Measurements from ENCODE around the gene MACROD1. TPM values are rescaled to one million over a fixed set of nuclear protein-coding genes. Genes with fewer than 3 reads are reported as not detected.

The MACROD1 gene
- total and polyA plus RNA-seq, 7 donors: 14.2 to 33.9 (median 23.3) TPM

- intact Hi-C loops (cut with DNase I): no loop called here
- Histone ChIP-seq H3K9me3 (no peaks in the 10 kb centered on the region), H3K27me3 (no peaks in the 10 kb centered on the region), H3K36me3 (no peaks in the 10 kb centered on the region), H3K4me1 (peaks cover 0 to under 1% (median under 1%) of the 10 kb centered on the region in 4 donors), H3K4me3 (no peak overlapping the region), H3K27ac (no peak overlapping the region)
- TF ChIP-seq POLR2AphosphoS5 (IDR thresholded peaks at IDR 0.05): no peak
- TF ChIP-seq EP300 (IDR thresholded peaks at IDR 0.05): no peak
- TF ChIP-seq CTCF (IDR thresholded peaks at IDR 0.05): no peak
- TF ChIP-seq POLR2A (IDR thresholded peaks at IDR 0.05): no peak
- 93 to 96% methylated on average over 16 of the region's 16 CpGs for WGBS, 2 donors
- DNase-seq: no peak
Measured at GRCh38 chr11:64013141-64013896, 152.6 kb downstream of the MACROD1 start.

GRCh38 chr11:64011371-64011770 is 154.5 kb downstream of the MACROD1 start:
- intact Hi-C loops (cut with DNase I): no loop called here
- WGBS, 2 donors: 46 to 81% methylated on average over 8 of the region's 8 CpGs
- no peaks in the 10 kb centered on the region for H3K27me3 ChIP-seq
- H3K36me3 ChIP-seq: no peaks in the 10 kb centered on the region
- TF ChIP-seq EP300 (IDR thresholded peaks at IDR 0.05) (no peak), POLR2A (IDR thresholded peaks at IDR 0.05) (no peak), CTCF (IDR thresholded peaks at IDR 0.05) (no peak), POLR2AphosphoS5 (IDR thresholded peaks at IDR 0.05) (no peak)
- DNase-seq: no peak
- no peak overlapping the region for H3K4me3 ChIP-seq
- H3K9me3 ChIP-seq: no peaks in the 10 kb centered on the region
- H3K27ac ChIP-seq: no peak overlapping the region
- peaks cover 0 to 17% (median 17%) of the 10 kb centered on the region in 4 donors for H3K4me1 ChIP-seq

- WGBS, 2 donors: 96 to 98% methylated on average over 2 of the region's 2 CpGs
- no peak overlapping the region for H3K4me3 ChIP-seq
- H3K9me3 ChIP-seq: no peaks in the 10 kb centered on the region
- no peaks in the 10 kb centered on the region for H3K36me3 ChIP-seq
- no peak for DNase-seq
- no peaks in the 10 kb centered on the region for H3K27me3 ChIP-seq
- TF ChIP-seq EP300 (IDR thresholded peaks at IDR 0.05): no peak
- no peak for TF ChIP-seq CTCF (IDR thresholded peaks at IDR 0.05)
- TF ChIP-seq POLR2AphosphoS5 (IDR thresholded peaks at IDR 0.05): no peak
- intact Hi-C loops (cut with DNase I): no loop called here
- peaks cover 0 to 17% (median 17%) of the 10 kb centered on the region in 4 donors for H3K4me1 ChIP-seq
- no peak overlapping the region for H3K27ac ChIP-seq
Measured at GRCh38 chr11:64010783-64011182, 155.1 kb downstream of the MACROD1 start.

GRCh38 chr11:64009710-64010109 is 156.2 kb downstream of the MACROD1 start:
- 96 to 97% methylated on average over 8 of the region's 8 CpGs for WGBS, 2 donors
- Histone ChIP-seq H3K9me3 (no peaks in the 10 kb centered on the region), H3K4me3 (no peak overlapping the region), H3K27ac (no peak overlapping the region), H3K27me3 (no peaks in the 10 kb centered on the region), H3K36me3 (no peaks in the 10 kb centered on the region), H3K4me1 (peaks cover 0 to 17% (median 17%) of the 10 kb centered on the region in 4 donors)
- intact Hi-C loops (cut with DNase I): loop anchor here (2.0 kb wide), 1 partner anchor 27 kb away; no protein-coding TSS in a partner anchor
- no peak for DNase-seq
- TF ChIP-seq EP300 (IDR thresholded peaks at IDR 0.05): no peak
- no peak for TF ChIP-seq POLR2A (IDR thresholded peaks at IDR 0.05)
- TF ChIP-seq POLR2AphosphoS5 (IDR thresholded peaks at IDR 0.05): no peak
- TF ChIP-seq CTCF (IDR thresholded peaks at IDR 0.05): no peak
